ENCODE results near the gene KIAA1671. TPM values are rescaled to one million over a fixed set of nuclear protein-coding genes. Genes with fewer than 3 reads are reported as not detected.

KIAA1671 gene
- total and polyA plus RNA-seq, 2 of the 13 experiments (the other 11 are each of a cell fraction or from before 2014, with no cell fraction given), result 13.5 to 13.6 TPM

GRCh38 chr22:25101986-25102385 lies 149.5 kb downstream of the KIAA1671 start (continued):
- TF ChIP-seq CHD4 (IDR thresholded peaks at IDR 0.05; ENCODE audit: borderline replicate concordance, low read length) (no peak), HNRNPH1 (optimal IDR thresholded peaks at IDR 0.05; ENCODE audit: low read depth, low read length) (no peak), TFDP1 (CRISPR knock-in tag; IDR thresholded peaks at IDR 0.05; ENCODE audit: borderline replicate concordance) (no peak), FOXO4 (CRISPR knock-in tag; conservative IDR thresholded peaks at IDR 0.05) (no peak), IKZF4 (CRISPR knock-in tag; IDR thresholded peaks at IDR 0.05; ENCODE audit: borderline replicate concordance, low read depth, not compliant biosample characterization) (no peak), ESRRA (CRISPR knock-in tag; IDR thresholded peaks at IDR 0.05; ENCODE audit: low read depth) (no peak), CREB1 (IDR thresholded peaks at IDR 0.05) (no peak), CREB1 (CRISPR knock-in tag; IDR thresholded peaks at IDR 0.05) (no peak), CCDC6 (CRISPR knock-in tag; IDR thresholded peaks at IDR 0.05) (no peak)

GRCh38 chr22:25102722-25103121 lies 150.2 kb downstream of the KIAA1671 start:
- Histone ChIP-seq H3K27ac (ENCODE audit: extremely low read length, insufficient read depth, low read length) (no peak overlapping the region), H3K36me3 (replicated peaks in 1 of 2; ENCODE audit: control insufficient read depth in 1 of 2, insufficient read depth in 2 of 2, low read length in 2 of 2) (peaks cover 0 to 1% of the 10 kb centered on the region in 2 experiments; a peak in 1 of 5 replicates), H3K9ac (ENCODE audit: insufficient read depth, low read depth, low read length) (no peak overlapping the region), H2AFZ (ENCODE audit: low read length) (no peak overlapping the region), H3K79me2 (ENCODE audit: insufficient read depth, low read length) (no peaks in the 10 kb centered on the region), H4K20me1 (ENCODE audit: insufficient read depth, low read length) (no peaks in the 10 kb centered on the region), H3K9me3 (ENCODE audit: low read length) (no peaks in the 10 kb centered on the region), H3K4me1 (ENCODE audit: insufficient read depth, low read length) (no peaks in the 10 kb centered on the region), H3K4me2 (ENCODE audit: low read depth, low read length) (no peak overlapping the region), H3K27me3 (ENCODE audit: control insufficient read depth in 1 of 2, insufficient read depth in 2 of 2, low read length in 2 of 2) (no peaks in the 10 kb centered on the region; a peak in 1 of 5 replicates), H3K4me3 (replicated peaks in 1 of 3; ENCODE audit: insufficient read depth in 1 of 3, low read depth in 2 of 3, low read length in 3 of 3) (no peak overlapping the region)
- ChIA-PET POLR2A (no interaction called here), CTCF (ENCODE audit: low intra/inter-chr PET ratio, low total read pairs) (no interaction called here)
- DNase-seq (ENCODE audit: low spot score) (no peak), ATAC-seq (no peak), FAIRE-seq (no peak)
- BruUV-seq (replicated peaks), result no TSS peak
- intact Hi-C loops (cut with micrococcal nuclease; ENCODE audit: unreplicated experiment), result no loop called here
- WGBS (ENCODE audit: low lambda C conversion rate), result 90% methylated on average over 10 of the region's 10 CpGs
- TF ChIP-seq ESRRA (CRISPR knock-in tag; IDR thresholded peaks at IDR 0.05; ENCODE audit: low read depth), result no peak
- TF ChIP-seq ZBTB33 (CRISPR knock-in tag; IDR thresholded peaks at IDR 0.05), result peak; percentile 79
- in situ Hi-C loops (cut with HindIII; ENCODE audit: extremely low pct_ligation_motif_present, low pct_unique_long_range_greater_than_20kb), result no loop called here
